GM12878 (cell line): ENCODE measurements around the gene SPIN1.

Experiments
- CHD4 ChIP-seq: fragments of 200-600 bp; sonication (generic); IDR thresholded peaks from 2 replicates; pipeline ENCODE4 v1.6.1; 2016; ENCODE audit warnings: mild to moderate bottlenecking
- CTCF ChIP-seq, 3 experiments: IDR thresholded peaks in 2 of 3; conservative IDR thresholded peaks in 1 of 3; 2 replicates each; pipeline ENCODE4 v1.5.1; 2011; ENCODE audit warnings: low read depth in 3 of 3, low read length in 3 of 3, mild to moderate bottlenecking in 3 of 3, control low read depth in 2 of 3, moderate library complexity in 2 of 3, inconsistent platforms in 1 of 3, mixed read lengths in 1 of 3; ENCODE audit not compliant: control insufficient read depth in 2 of 3, insufficient read depth in 1 of 3; ENCODE audit errors: extremely low read depth in 1 of 3
- E4F1 ChIP-seq: fragments of 450-650 bp; IDR thresholded peaks from 2 replicates; pipeline ENCODE4 v1.6.1; 2018; ENCODE audit warnings: borderline replicate concordance, mild to moderate bottlenecking; ENCODE audit not compliant: partially characterized antibody
- MEF2A ChIP-seq: IDR thresholded peaks from 2 replicates; pipeline ENCODE4 v1.6.1; 2011; ENCODE audit warnings: low read depth, mild to moderate bottlenecking, low read length, moderate library complexity; ENCODE audit not compliant: insufficient read depth
- MXI1 ChIP-seq: fragments of 150-350 bp; IDR thresholded peaks from 2 replicates; pipeline ENCODE4 v1.6.1; 2011; ENCODE audit warnings: low read depth, mild to moderate bottlenecking, inconsistent platforms, low read length, improper control_type of control experiment
- NBN ChIP-seq: fragments of 450-650 bp; IDR thresholded peaks from 2 replicates; pipeline ENCODE4 v1.6.1; 2016
- POLR2A ChIP-seq: IDR thresholded peaks from 2 replicates; pipeline ENCODE4 v1.6.1; 2011; ENCODE audit warnings: low read depth, mild to moderate bottlenecking, low read length
- POLR2AphosphoS5 ChIP-seq: IDR thresholded peaks from 2 replicates; pipeline ENCODE4 v1.6.1; 2011; ENCODE audit warnings: mild to moderate bottlenecking, low read length, inconsistent platforms
- RCOR1 ChIP-seq: conservative IDR thresholded peaks from 2 replicates; pipeline ENCODE4 v1.6.1; 2012; ENCODE audit warnings: low read depth, low read length, improper control_type of control experiment

- no peak for TF ChIP-seq CTCF (IDR thresholded peaks at IDR 0.05 in 2 of 3, conservative IDR thresholded peaks at IDR 0.05 in 1 of 3; ENCODE audit: control insufficient read depth in 2 of 3, extremely low read depth in 1 of 3, insufficient read depth in 1 of 3, low read depth in 3 of 3, low read length in 3 of 3)
- no peak for TF ChIP-seq MXI1
- TF ChIP-seq CHD4, result no peak
- TF ChIP-seq POLR2AphosphoS5, result no peak
- TF ChIP-seq RCOR1, result no peak
- no peak for TF ChIP-seq E4F1
- no peak for TF ChIP-seq MEF2A
- TF ChIP-seq POLR2A, result no peak
- no peak for TF ChIP-seq NBN
Measured at GRCh38 chr9:88478246-88478645, 90.0 kb downstream of the SPIN1 start.
